Measurements from ENCODE around the gene CELF6. TPM values are rescaled to one million over a fixed set of nuclear protein-coding genes. Genes with fewer than 3 reads are reported as not detected.

CELF6 gene
- total and polyA plus RNA-seq, 2 experiments from 2014 or later = 0.76 to 1.3 TPM

DNA sequence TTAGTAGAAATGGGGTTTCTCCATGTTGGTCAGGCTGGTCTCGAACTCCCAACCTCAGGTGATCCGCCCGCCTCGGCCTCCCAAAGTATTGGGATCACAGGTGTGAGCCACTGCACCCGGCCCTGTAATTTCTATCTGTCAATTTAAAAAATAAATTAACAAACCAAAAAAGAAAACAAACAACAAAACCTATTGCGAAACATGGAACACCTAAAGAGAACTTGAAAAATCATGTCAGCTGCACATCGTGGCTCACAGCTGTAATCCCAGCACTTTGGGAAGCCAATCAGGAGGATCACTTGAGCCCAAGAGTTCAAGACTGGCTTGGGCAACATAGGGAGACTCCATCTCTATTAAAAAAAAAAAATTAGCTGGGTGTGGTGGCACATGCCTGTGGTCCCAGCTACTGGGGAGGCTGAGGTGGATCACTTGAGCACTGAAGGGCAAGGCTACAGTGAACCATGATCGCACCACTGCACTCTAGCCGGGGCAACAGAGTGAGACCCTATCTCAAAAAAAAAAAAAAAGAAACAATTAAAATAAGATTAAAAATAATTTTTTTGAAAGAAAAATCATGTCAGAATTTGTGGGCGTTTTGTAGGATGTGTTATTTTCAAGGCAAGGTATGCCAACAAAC lies 67.2 kb downstream of the CELF6 start:
- Histone ChIP-seq H3K4me1 (ENCODE audit: low read depth) (no peaks in the 10 kb centered on the region), H3K27ac (no peak overlapping the region), H3K9me3 (ENCODE audit: low read depth) (no peaks in the 10 kb centered on the region), H3K4me3 (no peak overlapping the region), H3K27me3 (no peaks in the 10 kb centered on the region), H3K36me3 (peaks cover 73% of the 10 kb centered on the region)
- no peak for TF ChIP-seq CTCF (IDR thresholded peaks at IDR 0.05; ENCODE audit: low read depth, low read length)
- DNase-seq (ENCODE audit: low read depth in 1 of 2, low spot score in 1 of 2) = no peak

DNA sequence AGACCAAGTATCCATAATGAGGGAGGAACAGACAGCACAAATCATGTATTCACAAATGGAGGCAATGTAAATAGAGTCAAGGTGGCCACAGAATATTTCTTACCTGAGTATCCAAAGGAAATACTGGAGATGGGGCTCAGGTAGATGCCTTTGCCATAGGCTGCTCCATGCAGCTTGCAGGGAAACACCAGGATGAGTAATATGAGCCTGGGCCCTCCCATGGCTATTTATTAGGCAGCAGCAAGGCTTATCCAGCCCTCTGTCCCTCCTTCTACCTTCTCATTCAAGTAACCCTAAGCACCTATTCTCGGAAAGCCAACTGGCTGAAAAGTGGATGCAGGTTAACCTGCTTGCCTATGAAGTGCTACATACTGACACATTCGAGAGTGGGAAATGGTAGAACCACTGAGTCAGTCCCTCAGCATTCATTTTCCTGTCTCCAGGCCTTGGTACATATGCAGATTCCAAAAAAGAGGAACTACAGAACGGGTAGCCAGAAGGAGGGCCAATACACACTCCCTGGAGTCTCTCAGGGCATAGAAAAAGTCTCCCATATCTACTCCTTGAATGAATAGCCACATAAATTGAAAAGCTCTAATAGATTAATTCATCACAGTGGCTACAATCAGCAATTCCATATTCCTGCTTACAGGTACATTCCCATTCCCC lies 70.7 kb downstream of the CELF6 start:
- Histone ChIP-seq H3K27me3 (no peaks in the 10 kb centered on the region), H3K36me3 (peaks cover 50% of the 10 kb centered on the region), H3K27ac (no peak overlapping the region), H3K4me3 (no peak overlapping the region), H3K4me1 (ENCODE audit: low read depth) (no peaks in the 10 kb centered on the region), H3K9me3 (ENCODE audit: low read depth) (no peaks in the 10 kb centered on the region)
- TF ChIP-seq CTCF (IDR thresholded peaks at IDR 0.05; ENCODE audit: low read depth, low read length) = no peak
- no peak for DNase-seq (ENCODE audit: low read depth in 1 of 2, low spot score in 1 of 2)

- no peak for DNase-seq (ENCODE audit: low read depth in 1 of 2, low spot score in 1 of 2)
- Histone ChIP-seq H3K27ac (no peak overlapping the region), H3K9me3 (ENCODE audit: low read depth) (no peaks in the 10 kb centered on the region), H3K4me1 (ENCODE audit: low read depth) (no peaks in the 10 kb centered on the region), H3K36me3 (peaks cover 42% of the 10 kb centered on the region), H3K27me3 (no peaks in the 10 kb centered on the region), H3K4me3 (no peak overlapping the region)
- no peak for TF ChIP-seq CTCF (IDR thresholded peaks at IDR 0.05; ENCODE audit: low read depth, low read length)
Measured at GRCh38 chr15:72248514-72248913, 71.4 kb downstream of the CELF6 start.

DNA sequence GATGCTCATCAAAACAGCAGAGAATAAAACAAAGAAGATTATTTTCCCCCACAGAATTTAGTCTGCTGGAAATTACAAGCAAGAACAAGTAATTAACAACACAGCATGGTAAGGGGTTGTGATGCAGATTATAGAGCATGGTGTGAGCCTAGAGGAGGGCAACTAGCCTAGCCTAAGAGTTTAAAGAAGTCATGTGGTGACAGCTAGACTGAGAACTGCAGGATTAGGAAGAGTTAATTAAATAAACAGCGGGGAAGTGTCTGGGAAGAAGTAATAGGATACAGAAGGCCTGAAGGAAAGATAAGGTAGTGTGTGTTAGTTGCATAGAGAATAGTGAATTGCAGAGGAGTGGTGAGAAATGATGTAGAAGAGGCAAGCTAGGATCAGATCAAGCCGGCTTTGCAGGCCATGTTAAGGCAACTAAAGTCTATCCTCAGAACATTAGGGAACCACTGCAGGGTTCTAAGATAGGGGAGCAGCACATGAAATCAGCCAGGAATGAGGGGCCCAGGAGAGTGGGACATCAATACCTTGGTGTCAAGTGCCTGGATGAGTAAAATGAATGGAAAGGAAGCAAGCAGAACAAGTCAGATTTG lies 77.1 kb downstream of the CELF6 start:
- TF ChIP-seq CTCF (IDR thresholded peaks at IDR 0.05; ENCODE audit: low read depth, low read length) = no peak
- no peaks in the 10 kb centered on the region for H3K27me3 ChIP-seq

GRCh38 chr15:72239652-72240051 lies 80.3 kb downstream of the CELF6 start:
- no peak for TF ChIP-seq CTCF (IDR thresholded peaks at IDR 0.05; ENCODE audit: low read depth, low read length)
- no peak overlapping the region for H3K4me3 ChIP-seq
- no peak for DNase-seq (ENCODE audit: low read depth in 1 of 2, low spot score in 1 of 2)
- H3K27ac ChIP-seq = no peak overlapping the region
- H3K27me3 ChIP-seq = no peaks in the 10 kb centered on the region
- H3K9me3 ChIP-seq (ENCODE audit: low read depth) = no peaks in the 10 kb centered on the region
- no peaks in the 10 kb centered on the region for H3K4me1 ChIP-seq (ENCODE audit: low read depth)
- peaks cover 27% of the 10 kb centered on the region for H3K36me3 ChIP-seq

More for the DNA sequence above, 77.1 kb downstream of the CELF6 start:
- no peak for DNase-seq (ENCODE audit: low read depth in 1 of 2, low spot score in 1 of 2)
- Histone ChIP-seq H3K4me1 (ENCODE audit: low read depth) (no peaks in the 10 kb centered on the region), H3K9me3 (ENCODE audit: low read depth) (no peaks in the 10 kb centered on the region), H3K27ac (no peak overlapping the region), H3K4me3 (no peak overlapping the region), H3K36me3 (peaks cover 30% of the 10 kb centered on the region)
